OCI-LY7 (cell line): ENCODE data around the gene GH1. TPM values are rescaled to one million over a fixed set of nuclear protein-coding genes. Genes with fewer than 3 reads are reported as not detected.

Experiments used
- BruUV-seq: library from RNA; stranded (reverse); fragments of 400-500 nt; replicated peaks from 2 replicates; lab custom pipeline; 2021; lab: Mats Ljungman, UMichigan
- CTCF ChIA-PET: fragments of 300-600 bp; sonication (Branson Sonifier 250); formaldehyde crosslinking; loops from one replicate; lab custom pipeline; 2022; ENCODE audit warnings: antibody characterized with exemption; ENCODE audit not compliant: unreplicated experiment; lab: Charles Lee
- POLR2A ChIA-PET: fragments of 300-600 bp; sonication (Branson Sonifier 250); formaldehyde crosslinking; loops from one replicate; lab custom pipeline; 2022; ENCODE audit warnings: antibody characterized with exemption; lab: Charles Lee
- DNase-seq: peaks from one replicate; pipeline ENCODE4 v3.0.0-alpha.2; 2015; ENCODE audit warnings: low spot score
- H2AFZ ChIP-seq: fragments of 200-600 bp; sonication (generic), shearing (Covaris generic); 2 replicates; pipeline ENCODE4 v1.6.1; 2014; ENCODE audit warnings: mild to moderate bottlenecking, antibody characterized with exemption, low read length, moderate library complexity
- H3K27ac ChIP-seq: fragments of 200-600 bp; sonication (generic); 2 replicates; pipeline ENCODE4 v1.5.1; 2014; ENCODE audit warnings: mixed run types, low read depth, mild to moderate bottlenecking, moderate library complexity, low read length, inconsistent platforms; ENCODE audit not compliant: poor library complexity, severe bottlenecking
- H3K36me3 ChIP-seq: fragments of 200-600 bp; sonication (generic); 2 replicates; pipeline ENCODE4 v1.6.1; 2014; ENCODE audit warnings: mild to moderate bottlenecking, antibody characterized with exemption, low read length, moderate library complexity, mixed read lengths; ENCODE audit not compliant: insufficient read depth
- H3K4me1 ChIP-seq: fragments of 200-600 bp; sonication (generic); 2 replicates; pipeline ENCODE4 v1.5.1; 2014; ENCODE audit warnings: mild to moderate bottlenecking, low read length; ENCODE audit not compliant: insufficient read depth, poor library complexity, severe bottlenecking
- H3K4me2 ChIP-seq: fragments of 200-600 bp; sonication (generic); 2 replicates; pipeline ENCODE4 v1.6.1; 2014; ENCODE audit warnings: mild to moderate bottlenecking, low read length
- H3K4me3 ChIP-seq: fragments of 200-600 bp; sonication (generic); 2 replicates; pipeline ENCODE4 v1.5.1; 2014; ENCODE audit warnings: mild to moderate bottlenecking, low read depth, low read length; ENCODE audit not compliant: poor library complexity, severe bottlenecking
- H3K79me2 ChIP-seq: fragments of 200-600 bp; sonication (generic); 2 replicates; pipeline ENCODE4 v1.6.1; 2016; ENCODE audit warnings: low read depth, mild to moderate bottlenecking, low read length, moderate library complexity, mixed read lengths; ENCODE audit not compliant: insufficient read depth
- H3K9me2 ChIP-seq: fragments of 200-600 bp; sonication (generic); 2 replicates; pipeline ENCODE4 v1.6.1; 2016; ENCODE audit warnings: mild to moderate bottlenecking, low read length, mixed read lengths; ENCODE audit not compliant: insufficient read depth
- H3K9me3 ChIP-seq: fragments of 200-600 bp; sonication (generic); 2 replicates; pipeline ENCODE4 v1.6.1; 2014; ENCODE audit warnings: mild to moderate bottlenecking, mixed run types, low read length, mixed read lengths
- H4K20me1 ChIP-seq: fragments of 200-600 bp; sonication (generic); 2 replicates; pipeline ENCODE4 v1.6.1; 2014; ENCODE audit warnings: mild to moderate bottlenecking, antibody characterized with exemption, low read length, moderate library complexity, mixed read lengths; ENCODE audit not compliant: insufficient read depth
- CTCF ChIP-seq: fragments of 200-600 bp; sonication (generic); conservative IDR thresholded peaks from 2 replicates; pipeline ENCODE4 v1.5.1; 2014; ENCODE audit warnings: mild to moderate bottlenecking, antibody characterized with exemption, low read length, moderate library complexity, mixed read lengths
- EZH2phosphoT487 ChIP-seq: fragments of 200-600 bp; sonication (generic); IDR thresholded peaks from 2 replicates; pipeline ENCODE4 v1.6.1; 2018; ENCODE audit warnings: low read depth, borderline replicate concordance, mild to moderate bottlenecking, mixed run types, antibody characterized with exemption, low read length, moderate library complexity, mixed read lengths
- intact Hi-C: fragments of 100-400 bp; cut with micrococcal nuclease; formaldehyde crosslinking; loops from one replicate; pipeline ENCODE4 v1.10.0; 2022; ENCODE audit not compliant: unreplicated experiment
- total RNA-seq, 2 experiments: library from RNA; depleted of rRNA in 1 of 2; stranded (reverse); fragments of >200 nt in 1 of 2; shearing (Covaris generic) in 1 of 2; gene quantifications; 2 replicates each; pipeline ENCODE4 v1.2.3, GENCODE V29; 2014 to 2022

GH1 gene
- total RNA-seq, 2 experiments from 2014 or later, result 4.3 TPM; not detected in 1

GRCh38 chr17:63941751-63942150 is 23.1 kb upstream of the GH1 start:
- Histone ChIP-seq H3K27ac (no peak overlapping the region), H3K4me2 (no peak overlapping the region), H4K20me1 (no peaks in the 10 kb centered on the region), H3K9me3 (no peaks in the 10 kb centered on the region), H3K4me1 (peaks cover 70% of the 10 kb centered on the region), H2AFZ (no peak overlapping the region), H3K36me3 (no peaks in the 10 kb centered on the region), H3K4me3 (no peak overlapping the region), H3K9me2 (no peaks in the 10 kb centered on the region), H3K79me2 (no peaks in the 10 kb centered on the region)
- ChIA-PET CTCF (no interaction called here), POLR2A (interaction anchor here (0.6 kb wide), 1 partner anchor 8 kb away, joined by 3 read pairs; no protein-coding TSS in a partner anchor)
- no peak for DNase-seq
- BruUV-seq, result no TSS peak
- TF ChIP-seq CTCF (no peak), EZH2phosphoT487 (no peak)
- intact Hi-C loops, result no loop called here

- Histone ChIP-seq H3K79me2 (no peaks in the 10 kb centered on the region), H3K4me2 (no peak overlapping the region), H3K4me3 (no peak overlapping the region), H3K9me2 (no peaks in the 10 kb centered on the region), H3K4me1 (peaks cover 70% of the 10 kb centered on the region), H4K20me1 (no peaks in the 10 kb centered on the region), H3K9me3 (no peaks in the 10 kb centered on the region), H3K27ac (no peak overlapping the region), H2AFZ (no peak overlapping the region), H3K36me3 (no peaks in the 10 kb centered on the region; the same call in 1 of the 2 replicates)
- intact Hi-C loops, result no loop called here
- ChIA-PET CTCF (no interaction called here), POLR2A (no interaction called here)
- no peak for TF ChIP-seq CTCF
- no peak for TF ChIP-seq EZH2phosphoT487
- no peak for DNase-seq
- no TSS peak for BruUV-seq
Observed at GRCh38 chr17:63941162-63941561, 22.5 kb upstream of the GH1 start.

DNA sequence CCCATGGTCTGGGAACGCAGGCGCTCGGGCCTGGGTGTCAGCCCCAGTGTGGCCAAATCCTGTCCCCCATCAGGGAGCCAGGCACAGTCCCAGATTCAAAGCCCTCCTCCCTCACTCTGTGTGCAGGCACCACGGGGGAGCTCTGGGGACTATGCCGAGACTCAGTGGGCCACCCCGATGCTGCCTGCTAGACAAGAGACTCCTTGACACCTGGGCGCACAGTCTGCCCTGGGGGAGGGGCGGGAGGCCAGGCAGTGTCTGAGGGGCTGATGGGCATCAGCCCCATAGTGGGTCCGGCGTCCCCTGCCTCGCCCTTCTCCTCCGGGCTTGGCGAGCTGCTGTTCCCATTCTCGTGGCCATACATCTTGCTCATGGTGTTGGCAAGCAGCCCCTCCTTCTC is 21.9 kb upstream of the GH1 start:
- TF ChIP-seq CTCF (no peak), EZH2phosphoT487 (no peak)
- BruUV-seq, result no TSS peak
- POLR2A ChIA-PET, result interaction anchor here (0.7 kb wide), 1 partner anchor 18 kb away, joined by 3 read pairs; no protein-coding TSS in a partner anchor

More for the DNA sequence above, 21.9 kb upstream of the GH1 start:
- Histone ChIP-seq H3K79me2 (no peaks in the 10 kb centered on the region), H4K20me1 (no peaks in the 10 kb centered on the region), H3K36me3 (no peaks in the 10 kb centered on the region; the same call in 1 of the 2 replicates), H3K4me2 (no peak overlapping the region), H3K4me3 (no peak overlapping the region), H3K9me2 (no peaks in the 10 kb centered on the region), H2AFZ (no peak overlapping the region), H3K4me1 (peaks cover 69% of the 10 kb centered on the region), H3K27ac (no peak overlapping the region), H3K9me3 (no peaks in the 10 kb centered on the region)
- CTCF ChIA-PET, result interaction anchor here (0.7 to 1.4 kb wide), 2 partner anchors 21 to 29 kb away, joined by 3 to 7 read pairs; no protein-coding TSS in a partner anchor
- DNase-seq, result no peak
- intact Hi-C loops, result no loop called here
